Activated CD8-positive, alpha-beta T cell treated with anti-CD3 and anti-CD28 coated beads for 36 hours (primary cell): ENCODE results near the gene PTPRCAP. TPM values are rescaled to one million over a fixed set of nuclear protein-coding genes. Genes with fewer than 3 reads are reported as not detected.

Experiments
- ATAC-seq: fragments of 200-7000 bp; cut with Tn5 transposase; one replicate; pipeline ENCODE4 v1.10.0; 2021; ENCODE audit warnings: mild to moderate bottlenecking, moderate library complexity
- CTCF ChIA-PET: fragments of 350-600 bp; sonication (Branson Sonifier 250); formaldehyde crosslinking; loops from one replicate; lab custom pipeline; 2021; ENCODE audit warnings: antibody characterized with exemption; lab: Charles Lee
- POLR2A ChIA-PET: fragments of 350-600 bp; sonication (Branson Sonifier 250); formaldehyde crosslinking; loops from one replicate; lab custom pipeline; 2021; ENCODE audit warnings: antibody characterized with exemption; lab: Charles Lee
- DNase-seq: peaks from one replicate; pipeline ENCODE4 v3.0.0-alpha.2; 2020
- H3K27ac Mint-ChIP-seq: one replicate; pipeline ENCODE4 v1.8.0; 2021; ENCODE audit warnings: mild to moderate bottlenecking, mixed read lengths
- H3K27me3 Mint-ChIP-seq: one replicate; pipeline ENCODE4 v1.8.0; 2021; ENCODE audit warnings: mixed read lengths
- H3K36me3 Mint-ChIP-seq: one replicate; pipeline ENCODE4 v1.8.0; 2021; ENCODE audit warnings: low read depth, mixed read lengths
- H3K4me1 Mint-ChIP-seq: one replicate; pipeline ENCODE4 v1.8.0; 2021; ENCODE audit warnings: low read depth, mixed read lengths
- H3K4me3 Mint-ChIP-seq: one replicate; pipeline ENCODE4 v1.8.0; 2021; ENCODE audit warnings: mild to moderate bottlenecking, moderate library complexity, mixed read lengths
- H3K9me3 Mint-ChIP-seq: one replicate; pipeline ENCODE4 v1.8.0; 2021; ENCODE audit warnings: mixed read lengths
- intact Hi-C: fragments of 100-400 bp; cut with micrococcal nuclease; formaldehyde crosslinking; loops from one replicate; pipeline ENCODE4 v1.10.0; 2022
- total RNA-seq, 2 experiments: library from RNA; stranded (reverse); gene quantifications; one replicate each; pipeline ENCODE4 v1.2.3, GENCODE V29; 2021
- TF ChIP-seq, protein P1 (sequence below): fragments of 200-600 bp; IDR thresholded peaks from one replicate; pipeline ENCODE4 v1.8.0; 2022; ENCODE audit warnings: antibody characterized with exemption, mild to moderate bottlenecking

PTPRCAP gene
- total RNA-seq, 2 experiments from 2014 or later, result 107 to 114 TPM

DNA sequence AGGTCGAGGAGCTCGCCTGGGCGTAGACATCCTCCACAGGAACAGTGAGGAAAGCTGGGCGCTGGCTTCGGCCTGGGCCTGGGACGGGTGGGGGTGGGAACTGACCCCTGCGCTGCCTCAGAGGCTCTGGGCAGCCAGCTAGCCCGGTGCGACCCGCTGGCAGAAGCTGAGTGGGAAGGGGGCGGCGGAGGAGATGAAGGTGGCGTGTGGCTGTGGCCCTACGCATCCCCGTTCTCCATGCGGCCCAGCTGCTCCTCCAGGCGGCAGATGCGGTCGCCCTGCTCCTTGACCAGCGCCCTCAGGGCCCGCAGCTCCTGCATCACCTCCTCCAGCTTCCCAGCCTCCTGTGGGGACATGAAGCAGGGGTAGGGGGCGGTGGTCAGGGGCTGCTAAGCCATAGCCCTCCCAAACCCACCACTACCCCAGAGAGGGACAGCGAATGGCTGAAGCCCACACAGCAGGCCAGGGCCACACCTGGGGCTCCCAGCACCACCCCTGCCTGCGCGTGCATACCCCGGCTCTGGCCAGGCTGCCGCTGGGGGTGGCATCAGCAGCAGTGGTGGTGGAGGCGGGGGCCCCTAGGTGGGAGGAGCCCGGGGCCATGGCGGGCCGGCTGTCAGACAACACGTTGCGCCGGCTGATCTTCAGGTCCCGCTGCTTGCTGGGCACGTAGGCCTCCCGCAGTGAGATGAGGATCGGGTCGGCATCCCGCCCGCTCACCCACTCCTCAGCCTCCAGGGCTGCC, 848 bp upstream of the PTPRCAP start:
- Mint-ChIP-seq H3K27ac (peak overlapping the region; percentile 86), H3K27me3 (no peaks in the 10 kb centered on the region), H3K36me3 (peaks cover 57% of the 10 kb centered on the region), H3K9me3 (no peaks in the 10 kb centered on the region), H3K4me1 (peaks cover 53% of the 10 kb centered on the region), H3K4me3 (peak overlapping the region; percentile 87)
- ATAC-seq, result peak; percentile 49
- TF ChIP-seq, protein P1, sequence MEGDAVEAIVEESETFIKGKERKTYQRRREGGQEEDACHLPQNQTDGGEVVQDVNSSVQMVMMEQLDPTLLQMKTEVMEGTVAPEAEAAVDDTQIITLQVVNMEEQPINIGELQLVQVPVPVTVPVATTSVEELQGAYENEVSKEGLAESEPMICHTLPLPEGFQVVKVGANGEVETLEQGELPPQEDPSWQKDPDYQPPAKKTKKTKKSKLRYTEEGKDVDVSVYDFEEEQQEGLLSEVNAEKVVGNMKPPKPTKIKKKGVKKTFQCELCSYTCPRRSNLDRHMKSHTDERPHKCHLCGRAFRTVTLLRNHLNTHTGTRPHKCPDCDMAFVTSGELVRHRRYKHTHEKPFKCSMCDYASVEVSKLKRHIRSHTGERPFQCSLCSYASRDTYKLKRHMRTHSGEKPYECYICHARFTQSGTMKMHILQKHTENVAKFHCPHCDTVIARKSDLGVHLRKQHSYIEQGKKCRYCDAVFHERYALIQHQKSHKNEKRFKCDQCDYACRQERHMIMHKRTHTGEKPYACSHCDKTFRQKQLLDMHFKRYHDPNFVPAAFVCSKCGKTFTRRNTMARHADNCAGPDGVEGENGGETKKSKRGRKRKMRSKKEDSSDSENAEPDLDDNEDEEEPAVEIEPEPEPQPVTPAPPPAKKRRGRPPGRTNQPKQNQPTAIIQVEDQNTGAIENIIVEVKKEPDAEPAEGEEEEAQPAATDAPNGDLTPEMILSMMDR, result no peak
- POLR2A ChIA-PET, result interaction anchor here (0.6 to 10.8 kb wide), 27 partner anchors 7 to 190 kb away, joined by 3 to 178 read pairs (median 8); partner anchors contain the start of genes AIP, ANKRD13D, CABP4 and PITPNM1
- CTCF ChIA-PET, result interaction anchor here (0.8 to 2.8 kb wide), 11 partner anchors 9 to 87 kb away, joined by 3 to 12 read pairs (median 4); partner anchors contain the start of genes CDK2AP2, PPP1CA, RAD9A and TMEM134
- DNase-seq, result peak; percentile 93
- intact Hi-C loops, result loop anchor here (5.0 kb wide), 2 partner anchors 44 to 69 kb away; partner anchors contain the start of genes AIP, CDK2AP2 and PITPNM1

DNA sequence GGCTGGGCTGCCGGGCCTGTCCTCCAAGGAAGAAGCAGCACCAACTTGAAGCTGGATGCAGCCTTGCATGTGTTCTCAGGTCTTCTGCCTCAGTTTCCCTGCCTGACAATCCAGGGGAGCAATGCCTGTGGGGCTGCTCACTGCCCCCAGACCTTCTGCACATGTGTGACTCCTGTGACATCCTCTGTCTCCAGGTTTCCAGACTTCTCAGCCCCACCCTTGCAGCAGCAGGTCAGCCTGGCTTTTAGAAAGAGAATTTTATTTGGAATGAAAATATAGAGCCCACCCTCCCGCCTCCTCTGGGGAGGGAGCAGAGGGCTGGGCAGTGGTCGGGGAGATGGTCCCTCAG, 301 bp upstream of the PTPRCAP start:
- intact Hi-C loops, result loop anchor here (5.0 kb wide), 2 partner anchors 45 to 70 kb away; partner anchors contain the start of genes AIP, CDK2AP2 and PITPNM1
- DNase-seq (no peak), ATAC-seq (no peak)
- POLR2A ChIA-PET, result interaction anchor here (0.6 to 10.8 kb wide), 26 partner anchors 8 to 191 kb away, joined by 3 to 178 read pairs (median 8); partner anchors contain the start of genes AIP, ANKRD13D, CABP4 and PITPNM1
- Mint-ChIP-seq H3K4me3 (peak overlapping the region; percentile 87), H3K4me1 (peaks cover 55% of the 10 kb centered on the region), H3K27ac (peak overlapping the region; percentile 86), H3K36me3 (peaks cover 58% of the 10 kb centered on the region), H3K9me3 (no peaks in the 10 kb centered on the region), H3K27me3 (no peaks in the 10 kb centered on the region)
- TF ChIP-seq, protein P1, result no peak
- CTCF ChIA-PET, result interaction anchor here (1.0 to 2.8 kb wide), 8 partner anchors 8 to 86 kb away, joined by 3 to 12 read pairs (median 4); partner anchors contain the start of genes AIP, CDK2AP2, PPP1CA and TMEM134

DNA sequence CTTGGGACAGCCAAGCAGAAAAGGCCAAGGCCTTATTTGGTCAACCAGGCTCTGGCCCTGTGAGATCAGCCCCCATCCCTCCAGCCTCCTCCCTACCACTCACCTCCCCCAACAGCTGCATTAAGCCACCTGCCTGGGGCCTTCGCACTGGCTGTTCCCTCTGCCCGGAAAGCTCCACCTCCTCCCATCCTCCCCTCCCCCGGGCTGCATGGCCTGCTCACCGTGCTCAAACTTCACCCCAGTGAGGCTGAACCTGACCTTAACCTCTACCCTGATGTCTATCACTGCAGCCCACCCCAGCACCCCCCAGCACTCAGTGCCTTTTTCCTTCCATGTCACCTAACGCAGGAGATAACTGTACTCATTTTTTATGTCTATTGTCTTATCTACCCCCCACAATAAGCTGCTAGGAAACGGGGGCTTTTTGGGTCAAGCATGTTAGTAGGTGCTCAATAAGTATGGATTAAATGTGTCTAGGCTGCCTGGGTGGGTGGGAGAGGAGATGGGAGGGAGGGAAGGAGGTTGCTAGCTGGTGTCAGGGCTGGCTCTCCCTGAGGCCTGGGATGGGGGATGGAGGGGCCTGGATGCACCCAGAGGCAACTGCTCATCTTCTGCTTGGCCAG, 912 bp downstream of the PTPRCAP start:
- Mint-ChIP-seq H3K27ac (peak overlapping the region; percentile 93), H3K9me3 (no peaks in the 10 kb centered on the region), H3K36me3 (peaks cover 68% of the 10 kb centered on the region), H3K27me3 (no peaks in the 10 kb centered on the region), H3K4me1 (peaks cover 57% of the 10 kb centered on the region), H3K4me3 (peak overlapping the region; percentile 87)
- ChIA-PET CTCF (interaction anchor here (1.0 to 2.8 kb wide), 5 partner anchors 16 to 85 kb away, joined by 3 to 12 read pairs (median 4); partner anchors contain the start of genes AIP, CDK2AP2 and PPP1CA), POLR2A (interaction anchor here (0.7 to 10.8 kb wide), 21 partner anchors 8 to 196 kb away, joined by 3 to 178 read pairs (median 9); partner anchors contain the start of genes AIP, ANKRD13D, PITPNM1 and PPP1CA)
- TF ChIP-seq, protein P1, result no peak
- ATAC-seq (peak; percentile 45), DNase-seq (peak; percentile 89)
- intact Hi-C loops, result loop anchor here (5.0 kb wide), 2 partner anchors 46 to 71 kb away; partner anchors contain the start of genes AIP, CDK2AP2 and PITPNM1

DNA sequence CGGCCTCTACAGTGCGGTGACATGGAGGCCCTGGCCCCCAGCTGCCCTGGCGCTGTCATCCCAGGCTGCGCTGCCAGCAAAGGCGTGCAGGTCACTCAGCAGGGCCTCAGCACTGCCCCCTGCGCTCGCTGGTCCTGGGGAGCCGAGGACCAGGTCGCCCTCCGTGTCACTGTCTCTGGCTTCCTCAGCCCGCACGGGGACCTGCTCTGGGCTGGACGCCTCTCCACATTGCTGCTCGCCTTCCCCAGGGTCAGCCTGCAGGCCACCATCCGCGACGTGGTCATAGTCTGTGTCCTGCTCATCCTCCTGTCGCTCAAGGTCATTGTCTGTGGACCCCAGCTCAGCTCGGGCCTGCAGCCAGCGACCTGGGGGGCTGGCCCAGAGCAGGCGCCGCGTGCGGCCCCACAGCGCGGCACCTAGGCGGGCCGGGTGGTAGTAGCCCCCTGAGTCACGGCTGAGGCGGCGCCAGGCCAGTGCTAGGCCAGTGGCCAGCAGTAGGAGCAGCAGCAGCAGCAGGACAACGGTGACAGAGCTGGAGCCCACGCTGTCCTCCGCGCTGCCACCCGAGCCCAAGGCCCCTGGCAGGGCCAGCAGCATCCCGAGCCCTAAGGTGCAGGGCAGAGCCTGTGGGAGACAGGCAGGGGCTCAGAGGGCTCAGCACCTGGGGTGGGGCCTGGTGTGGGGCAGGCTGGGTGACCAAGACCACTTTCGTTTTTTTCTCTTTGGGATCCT, 1.6 kb downstream of the PTPRCAP start:
- peak overlapping the region; percentile 87 for H3K4me3 Mint-ChIP-seq
- TF ChIP-seq, protein P1, result no peak
- peaks cover 52% of the 10 kb centered on the region for H3K4me1 Mint-ChIP-seq
- POLR2A ChIA-PET, result interaction anchor here (1.3 to 10.8 kb wide), 14 partner anchors 8 to 196 kb away, joined by 5 to 178 read pairs (median 14); partner anchors contain the start of genes AIP, ANKRD13D, PITPNM1 and PPP1CA
- intact Hi-C loops, result loop anchor here (5.0 kb wide), 2 partner anchors 46 to 71 kb away; partner anchors contain the start of genes AIP, CDK2AP2 and PITPNM1
- H3K27ac Mint-ChIP-seq, result peak overlapping the region; percentile 93
- peaks cover 68% of the 10 kb centered on the region for H3K36me3 Mint-ChIP-seq
- no peaks in the 10 kb centered on the region for H3K27me3 Mint-ChIP-seq
- peak; percentile 37 for DNase-seq
- no peaks in the 10 kb centered on the region for H3K9me3 Mint-ChIP-seq
- CTCF ChIA-PET, result interaction anchor here (2.8 kb wide), 1 partner anchor 34 kb away, joined by 12 read pairs; the partner anchor contains the start of gene PPP1CA
- peak; percentile 2 for ATAC-seq
